Uterus (tissue), 4 donors: ENCODE results near the gene ZCCHC14. TPM values are rescaled to one million over a fixed set of nuclear protein-coding genes. Genes with fewer than 3 reads are reported as not detected.

Experiments used
- DNase-seq, 2 donors: peaks; one replicate each; pipeline ENCODE4 v3.0.0-alpha.2; 2019 to 2020
- H3K27ac ChIP-seq, 2 donors: fragments of 200-600 bp; sonication (generic); 1 replicate in 1 of 2; 2 replicates in 1 of 2; pipeline ENCODE4 v1.5.1; 2016 to 2018
- H3K27me3 ChIP-seq, 2 donors: fragments of 200-600 bp; sonication (generic); one replicate each; pipeline ENCODE4 v1.5.1; 2018 to 2019; ENCODE audit warnings: control low read depth in 1 of 2
- H3K36me3 ChIP-seq, 2 donors: fragments of 200-600 bp; sonication (generic); one replicate each; pipeline ENCODE4 v1.5.1; 2019; ENCODE audit warnings: control low read depth in 1 of 2
- H3K4me1 ChIP-seq, 2 donors: fragments of 200-600 bp; sonication (generic); one replicate each; pipeline ENCODE4 v1.5.1; 2018 to 2019; ENCODE audit warnings: control low read depth in 1 of 2
- H3K4me3 ChIP-seq, 2 donors: fragments of 200-600 bp; sonication (generic); 1 replicate in 1 of 2; 2 replicates in 1 of 2; pipeline ENCODE4 v1.5.1; 2018 to 2019; ENCODE audit warnings: mild to moderate bottlenecking in 1 of 2
- H3K9me3 ChIP-seq, 2 donors: fragments of 200-600 bp; sonication (generic); one replicate each; pipeline ENCODE4 v1.5.1; 2019; ENCODE audit warnings: control low read depth in 1 of 2
- CTCF ChIP-seq, 4 experiments: fragments of 200-600 bp in 2 of 4; fragments of 450-650 bp in 2 of 4; sonication (generic) in 2 of 4; IDR thresholded peaks; one replicate each; pipeline ENCODE4 v1.5.1; 2016 to 2019; ENCODE audit warnings: antibody characterized with exemption in 4 of 4, mild to moderate bottlenecking in 2 of 4, moderate library complexity in 1 of 4
- POLR2A ChIP-seq, 2 donors: fragments of 450-650 bp; IDR thresholded peaks; one replicate each; pipeline ENCODE4 v1.6.1; 2016; ENCODE audit warnings: antibody characterized with exemption in 2 of 2, mild to moderate bottlenecking in 1 of 2, moderate library complexity in 1 of 2
- intact Hi-C: fragments of 100-400 bp; cut with DNase I; formaldehyde crosslinking; loops from one replicate; pipeline ENCODE4 v1.15.1; 2023; ENCODE audit warnings: low total_unique reads
- total RNA-seq, 4 donors: library from RNA; depleted of rRNA in 3 of 4; stranded (reverse); fragments of >200 nt in 3 of 4; gene quantifications; one replicate each; pipeline versions ENCODE4 v1.1.0 to v1.2.4, GENCODE V29; 2014 to 2023
- donor health status: DM: yes; HTN: yes; CAD: no.

Gene ZCCHC14
- total RNA-seq, 4 donors from 2014 or later: 9.2 to 33.0 (median 20.6) TPM

- H3K4me1 ChIP-seq: no peaks in the 10 kb centered on the region
- DNase-seq: peak; percentile 47 to 56
- no peaks in the 10 kb centered on the region for H3K27me3 ChIP-seq
- no peak overlapping the region for H3K4me3 ChIP-seq
- no peak for TF ChIP-seq POLR2A (IDR thresholded peaks at IDR 0.05)
- peak; percentile 57 to 71 (median 64) for TF ChIP-seq CTCF (IDR thresholded peaks at IDR 0.05)
- no peaks in the 10 kb centered on the region for H3K9me3 ChIP-seq
- no peaks in the 10 kb centered on the region for H3K36me3 ChIP-seq
- no peak overlapping the region for H3K27ac ChIP-seq
- intact Hi-C loops: loop anchor here (5.0 kb wide), 2 partner anchors 125 to 220 kb away; no protein-coding TSS in a partner anchor
Measured at GRCh38 chr16:87416826-87417527, 75.8 kb downstream of the ZCCHC14 start.

- H3K4me1 ChIP-seq: no peaks in the 10 kb centered on the region
- H3K9me3 ChIP-seq: no peaks in the 10 kb centered on the region
- DNase-seq: no peak
- no peak overlapping the region for H3K27ac ChIP-seq
- no peak overlapping the region for H3K4me3 ChIP-seq
- no peaks in the 10 kb centered on the region for H3K36me3 ChIP-seq
- intact Hi-C loops: loop anchor here (5.0 kb wide), 2 partner anchors 127 to 222 kb away; no protein-coding TSS in a partner anchor
- H3K27me3 ChIP-seq: no peaks in the 10 kb centered on the region
- TF ChIP-seq CTCF (IDR thresholded peaks at IDR 0.05) (no peak), POLR2A (IDR thresholded peaks at IDR 0.05) (no peak)
Measured at GRCh38 chr16:87415441-87415840, 77.4 kb downstream of the ZCCHC14 start.

- H3K4me3 ChIP-seq: no peak overlapping the region
- no peak for TF ChIP-seq CTCF (IDR thresholded peaks at IDR 0.05)
- no peak for TF ChIP-seq POLR2A (IDR thresholded peaks at IDR 0.05)
- no peak for DNase-seq
- H3K36me3 ChIP-seq: no peaks in the 10 kb centered on the region
- no peak overlapping the region for H3K27ac ChIP-seq
- intact Hi-C loops: no loop called here
- no peaks in the 10 kb centered on the region for H3K27me3 ChIP-seq
- no peaks in the 10 kb centered on the region for H3K9me3 ChIP-seq
- H3K4me1 ChIP-seq: no peaks in the 10 kb centered on the region
Measured at GRCh38 chr16:87414251-87414680, 78.6 kb downstream of the ZCCHC14 start.

GRCh38 chr16:87412996-87413421, 79.8 kb downstream of the ZCCHC14 start:
- H3K4me1 ChIP-seq: no peaks in the 10 kb centered on the region
- no peak for DNase-seq
- H3K27me3 ChIP-seq: no peaks in the 10 kb centered on the region
- H3K36me3 ChIP-seq: no peaks in the 10 kb centered on the region
- H3K27ac ChIP-seq: no peak overlapping the region
- intact Hi-C loops: no loop called here
- H3K4me3 ChIP-seq: no peak overlapping the region
- no peaks in the 10 kb centered on the region for H3K9me3 ChIP-seq
- TF ChIP-seq CTCF (IDR thresholded peaks at IDR 0.05) (no peak), POLR2A (IDR thresholded peaks at IDR 0.05) (no peak)

- Histone ChIP-seq H3K4me3 (no peak overlapping the region), H3K9me3 (no peaks in the 10 kb centered on the region), H3K27me3 (no peaks in the 10 kb centered on the region), H3K36me3 (no peaks in the 10 kb centered on the region), H3K4me1 (no peaks in the 10 kb centered on the region), H3K27ac (no peak overlapping the region)
- intact Hi-C loops: no loop called here
- DNase-seq: no peak
- TF ChIP-seq POLR2A (IDR thresholded peaks at IDR 0.05): no peak
- no peak for TF ChIP-seq CTCF (IDR thresholded peaks at IDR 0.05)
Measured at GRCh38 chr16:87412371-87412995, 80.3 kb downstream of the ZCCHC14 start.
